ENCODE results near the gene BTD.

The BTD gene

DNA sequence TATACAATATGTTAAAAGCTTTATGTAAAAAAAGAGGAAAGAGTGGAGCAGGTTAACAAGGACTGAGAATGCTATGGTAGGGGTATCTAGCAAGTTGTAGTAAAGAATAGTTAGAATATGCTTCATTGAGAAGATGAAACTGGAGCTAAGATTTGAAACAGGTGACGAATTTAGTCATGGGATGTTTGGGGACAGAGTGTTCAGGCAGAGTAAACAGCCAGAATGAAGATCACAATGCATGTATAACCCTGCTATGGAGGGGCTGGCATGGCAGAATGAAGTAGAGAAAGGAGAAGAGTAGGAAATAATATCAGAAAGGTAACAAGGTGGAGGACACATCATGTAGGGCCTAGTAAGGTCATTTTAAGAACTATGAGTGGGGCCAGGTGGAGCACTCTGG, 72.0 kb downstream of the BTD start:
- no peak for DNase-seq

DNA sequence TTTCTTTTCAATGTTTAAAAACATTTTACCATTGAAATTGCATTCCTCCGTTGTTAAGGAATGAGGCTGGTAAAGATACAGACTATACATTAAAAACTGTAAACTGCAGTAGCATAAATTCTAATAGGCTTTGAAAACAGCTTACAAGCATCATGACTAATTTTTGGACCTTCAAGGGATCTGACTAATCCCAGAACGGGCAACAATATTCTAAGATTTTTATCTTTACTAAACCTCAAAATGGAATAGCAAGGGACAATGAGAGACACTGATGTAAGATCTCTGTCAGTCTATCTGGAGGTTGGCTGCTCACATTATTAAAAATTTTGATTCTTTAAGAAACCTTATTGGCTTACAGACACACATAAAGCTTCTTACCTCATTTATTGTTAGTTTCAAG, 74.7 kb downstream of the BTD start:
- DNase-seq: no peak

DNA sequence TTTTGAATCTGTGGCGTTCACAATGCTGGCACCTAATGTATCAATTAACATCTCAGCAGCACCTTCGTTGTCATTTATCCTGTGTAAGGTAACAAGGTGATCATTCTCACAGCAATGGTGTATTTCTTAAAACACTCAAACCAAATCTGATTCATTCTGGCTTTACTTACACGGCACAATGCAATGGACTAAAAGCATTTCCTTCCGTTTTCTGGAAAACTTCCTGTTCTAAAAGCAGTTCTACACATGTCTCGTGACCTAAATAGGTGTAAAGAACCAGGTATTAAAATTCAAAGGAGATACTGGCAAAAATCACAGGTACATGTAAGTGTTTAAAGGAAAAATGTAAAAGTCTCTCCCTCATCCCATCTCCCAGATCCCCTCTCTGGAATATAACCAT, 77.8 kb downstream of the BTD start:
- DNase-seq: no peak

DNA sequence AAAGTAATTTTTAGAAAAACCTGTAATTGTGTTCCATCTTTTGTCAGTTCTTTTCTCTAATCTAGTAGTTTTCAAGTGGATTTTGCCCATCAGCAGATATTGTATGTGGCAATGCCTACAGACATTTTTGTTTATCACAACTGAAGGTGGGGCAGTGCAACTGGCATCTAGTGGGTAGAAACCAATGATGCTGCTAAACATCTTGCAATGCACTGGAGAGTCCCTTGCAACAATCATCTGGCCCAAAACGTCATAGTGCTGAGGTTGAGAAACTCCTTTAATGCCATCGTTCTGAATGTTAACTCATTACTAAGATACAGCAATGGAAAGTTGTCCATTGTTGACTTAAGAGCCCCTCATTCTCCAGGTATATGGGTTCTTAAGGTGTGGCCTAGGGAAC, 80.1 kb downstream of the BTD start:
- no peak for DNase-seq

DNA sequence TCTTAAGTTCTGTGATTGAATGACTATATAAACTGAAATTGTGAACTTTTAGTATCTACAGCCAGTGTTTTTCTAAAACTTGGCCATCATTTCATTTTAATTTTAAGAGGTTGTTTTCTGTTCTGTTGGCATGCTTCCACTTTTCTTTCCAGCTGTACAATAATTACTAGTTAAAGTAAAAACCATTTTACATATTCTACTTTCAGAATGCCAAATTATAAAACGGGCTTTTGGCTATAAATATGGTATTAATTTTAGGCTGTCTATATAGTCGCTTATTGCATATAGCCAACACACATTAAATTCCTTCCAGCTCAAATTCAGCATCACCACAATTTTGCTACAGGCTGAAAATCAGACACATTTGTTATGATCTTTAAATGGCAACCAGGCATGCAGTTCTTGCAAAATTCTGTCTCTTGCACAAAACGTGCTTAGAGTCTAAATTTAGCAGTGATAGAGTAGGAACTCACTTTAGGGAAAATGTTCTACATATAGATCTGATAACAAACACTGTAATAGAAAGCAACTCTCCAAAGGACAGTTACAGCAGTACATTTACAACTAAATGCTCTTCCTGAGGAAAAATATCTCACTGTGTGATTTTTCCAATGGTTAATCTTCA, 81.1 kb downstream of the BTD start:
- DNase-seq: no peak

DNA sequence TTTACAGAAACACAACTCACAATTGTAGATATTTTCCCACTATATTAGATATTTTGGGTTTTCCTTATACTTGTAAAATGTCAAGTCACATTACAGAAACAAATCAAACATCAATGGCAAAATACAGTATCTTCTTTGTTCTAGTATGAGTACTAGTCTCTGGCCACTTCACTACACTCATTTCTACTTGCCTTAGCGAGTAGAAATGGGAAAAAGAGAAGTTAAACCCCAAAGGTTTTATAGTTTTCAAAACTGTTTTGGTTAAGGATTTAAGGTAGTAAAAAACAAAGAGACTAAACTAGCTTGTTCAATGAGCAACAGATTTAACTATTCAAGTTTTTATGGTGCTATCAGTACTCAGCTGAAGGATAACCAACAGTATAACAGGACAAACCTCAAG, 81.7 kb downstream of the BTD start:
- DNase-seq: no peak

DNA sequence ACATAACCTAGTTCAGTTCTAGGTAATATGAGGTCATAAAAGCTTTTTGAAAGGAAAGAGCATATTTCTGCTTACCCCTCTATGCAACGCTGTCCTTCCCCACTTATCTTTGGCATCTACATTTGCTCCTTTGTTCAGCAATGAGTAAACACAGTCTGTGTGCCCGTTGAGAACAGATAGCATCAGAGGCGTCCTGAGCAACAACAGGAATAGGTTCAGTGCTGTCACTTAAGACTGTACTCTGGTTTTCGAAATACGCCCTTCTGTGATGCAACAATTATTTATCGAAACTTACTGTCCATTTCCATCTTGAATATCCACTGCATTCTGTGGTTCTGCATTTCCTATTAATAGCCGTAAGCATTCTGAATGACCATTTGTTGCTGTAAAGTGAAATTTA, 84.4 kb downstream of the BTD start:
- no peak for DNase-seq

DNA sequence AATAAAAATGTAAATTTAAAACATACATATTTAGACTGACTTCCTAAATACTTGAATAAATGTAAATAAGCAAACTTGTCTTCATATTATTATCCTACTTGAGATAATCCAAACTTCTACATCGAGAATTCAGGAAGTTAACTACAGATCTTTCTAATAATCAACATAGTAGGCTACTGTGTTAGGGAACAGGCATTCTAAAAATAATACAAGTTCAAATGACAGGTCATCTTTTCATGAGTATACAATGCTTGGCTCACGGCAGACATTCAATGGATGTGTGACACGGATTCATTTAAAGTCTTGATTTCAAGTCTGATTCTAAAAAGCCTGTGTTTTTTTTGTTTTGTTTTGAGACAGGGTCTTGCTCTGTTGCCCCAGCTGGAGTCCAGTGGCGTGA, 88.7 kb downstream of the BTD start:
- DNase-seq: no peak

DNA sequence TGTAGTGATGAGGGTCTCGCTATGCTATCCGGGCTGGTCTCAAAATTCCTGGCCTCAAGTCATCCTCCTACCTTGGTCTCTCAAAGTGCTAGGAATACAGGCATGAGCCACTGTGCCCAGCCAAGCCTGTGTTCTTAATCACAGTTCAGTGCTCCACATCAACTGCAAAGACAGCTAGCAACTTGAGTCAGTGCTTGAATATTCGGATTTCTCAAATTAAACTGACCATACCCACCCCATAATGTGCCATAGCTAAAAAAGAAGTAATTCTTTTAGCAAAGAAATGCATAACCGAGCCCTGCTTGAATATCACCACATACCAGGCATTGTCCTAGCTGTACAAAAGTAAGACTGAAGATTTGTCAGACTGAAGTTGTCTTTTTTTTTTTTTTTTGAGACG, 89.2 kb downstream of the BTD start:
- DNase-seq: no peak

DNA sequence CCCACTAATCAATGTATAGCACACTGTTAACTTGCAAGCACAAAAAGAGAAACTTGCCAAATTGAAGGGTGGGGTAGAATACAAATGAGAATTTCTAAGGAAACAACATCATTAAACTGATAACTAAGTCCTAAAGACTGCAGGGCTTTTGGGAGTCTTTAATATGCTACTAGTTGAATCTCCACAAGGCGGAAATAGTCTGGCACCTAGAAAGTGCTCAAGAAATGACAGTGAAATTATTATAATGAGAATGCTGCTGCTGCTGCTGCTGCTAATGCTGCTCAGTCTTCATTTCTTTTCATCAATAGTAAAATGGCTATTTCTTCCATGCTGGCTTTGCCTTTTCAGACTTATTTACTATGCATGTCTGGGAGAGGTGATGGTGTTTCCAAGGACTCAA, 91.8 kb downstream of the BTD start:
- no peak for DNase-seq

DNA sequence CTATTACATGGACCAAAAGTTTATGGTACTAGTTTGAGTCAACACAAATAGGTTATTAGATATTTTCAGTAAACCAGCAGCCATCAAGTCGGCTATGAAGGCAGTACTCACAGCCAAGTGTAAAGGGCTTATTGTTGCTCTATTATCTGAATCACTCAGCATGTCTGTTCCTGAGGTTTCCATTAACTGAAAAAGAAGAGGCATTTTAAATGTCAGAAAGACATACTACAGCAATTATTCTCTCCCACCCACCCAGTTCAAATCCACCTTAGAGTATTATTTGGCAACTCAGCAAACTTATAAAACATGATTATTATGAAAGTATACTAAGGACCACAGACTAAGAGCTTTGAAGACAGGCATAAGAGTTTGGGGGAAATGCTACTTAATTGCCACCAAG, 93.1 kb downstream of the BTD start:
- no peak for DNase-seq

Data from activated CD4-positive, alpha-beta T cell treated with anti-CD3 and anti-CD28 coated beads, Interleukin-2, amount 50 U/mL, for 1 hour (primary cell).